HCT116 (cell line): Measurements from ENCODE around the gene DDX54. TPM values are rescaled to one million over a fixed set of nuclear protein-coding genes. Genes with fewer than 3 reads are reported as not detected.

Experiments used
- ATAC-seq: fragments of 200-7000 bp; cut with Tn5 transposase; 2 replicates; pipeline ENCODE4 v1.9.1; 2020; ENCODE audit warnings: mild to moderate bottlenecking, moderate library complexity
- BruUV-seq: library from RNA; stranded (reverse); fragments of 400-500 nt; replicated peaks from 2 replicates; lab custom pipeline; 2021; lab: Mats Ljungman, UMichigan
- CTCF ChIA-PET: fragments of 300-600 bp; sonication (Branson Sonifier 250); formaldehyde crosslinking; loops from one replicate; lab custom pipeline; 2021; ENCODE audit warnings: antibody characterized with exemption; lab: Charles Lee
- POLR2A ChIA-PET: fragments of 300-600, 350-600 bp; sonication (Branson Sonifier 250); formaldehyde crosslinking; loops from one replicate; lab custom pipeline; 2021; ENCODE audit warnings: antibody characterized with exemption; lab: Charles Lee
- RAD21 ChIA-PET, 2 experiments: fragments of 300-600 bp; sonication (Branson Sonifier 250); formaldehyde crosslinking; loops; one replicate each; lab custom pipeline; 2023; ENCODE audit warnings: low total read pairs in 2 of 2; ENCODE audit not compliant: uncharacterized antibody in 2 of 2, unreplicated experiment in 2 of 2, low non-redundant PET in 1 of 2; lab: Charles Lee
- DNase-seq: peaks from one replicate; pipeline ENCODE4 v3.0.0-alpha.2; 2010; ENCODE audit warnings: low read depth, low spot score
- H2AFZ ChIP-seq: fragments of 200-600 bp; shearing (Covaris generic), sonication (generic); 2 replicates; pipeline ENCODE4 v1.6.1; 2017; ENCODE audit warnings: low read depth, mixed run types, mixed read lengths, antibody characterized with exemption, low read length; ENCODE audit not compliant: poor library complexity, severe bottlenecking
- H3K27ac ChIP-seq: 2 replicates; pipeline ENCODE4 v1.5.1; 2012; ENCODE audit warnings: low read depth, low read length
- H3K27me3 ChIP-seq: fragments of 200-600 bp; sonication (generic); 2 replicates; pipeline ENCODE4 v1.6.1; 2016; ENCODE audit warnings: mixed run types, low read length, mixed read lengths; ENCODE audit not compliant: insufficient read depth
- H3K36me3 ChIP-seq, 2 experiments: fragments of 200-500 bp in 1 of 2; fragments of 200-600 bp in 1 of 2; sonication (Bioruptor generic) in 1 of 2; sonication (generic) in 1 of 2; 2 replicates each; pipeline versions ENCODE4 v1.5.1 to v1.6.1; 2014 to 2016; ENCODE audit warnings: low read length in 2 of 2, inconsistent platforms in 1 of 2, mixed read lengths in 1 of 2, mixed run types in 1 of 2; ENCODE audit not compliant: insufficient read depth in 2 of 2, control insufficient read depth in 1 of 2
- H3K4me1 ChIP-seq, 2 experiments: fragments of 200-600 bp in 1 of 2; sonication (generic) in 1 of 2; 2 replicates each; pipeline versions ENCODE4 v1.5.1 to v1.6.1; 2012 to 2017; ENCODE audit warnings: low read length in 2 of 2, inconsistent platforms in 1 of 2, mild to moderate bottlenecking in 1 of 2, mixed read lengths in 1 of 2, mixed run types in 1 of 2, moderate library complexity in 1 of 2; ENCODE audit not compliant: insufficient read depth in 2 of 2, control insufficient read depth in 1 of 2
- H3K4me2 ChIP-seq: fragments of 200-600 bp; sonication (generic); 2 replicates; pipeline ENCODE4 v1.6.1; 2017; ENCODE audit warnings: mixed run types, low read length, mixed read lengths
- H3K4me3 ChIP-seq, 2 experiments: fragments of 200-600 bp in 1 of 2; sonication (generic) in 1 of 2; replicated peaks in 1 of 2; 2 replicates each; pipeline ENCODE4 v1.5.1; 2011 to 2016; ENCODE audit warnings: low read length in 2 of 2, control low read depth in 1 of 2, low read depth in 1 of 2, mild to moderate bottlenecking in 1 of 2, mixed read lengths in 1 of 2, mixed run types in 1 of 2
- H3K79me2 ChIP-seq: fragments of 200-600 bp; sonication (generic); 2 replicates; pipeline ENCODE4 v1.6.1; 2017; ENCODE audit warnings: mild to moderate bottlenecking, mixed run types, low read length, moderate library complexity, mixed read lengths; ENCODE audit not compliant: insufficient read depth
- H3K9ac ChIP-seq: fragments of 200-600 bp; sonication (generic); 2 replicates; pipeline ENCODE4 v1.6.1; 2016; ENCODE audit warnings: low read length, mixed read lengths
- H3K9me2 ChIP-seq: fragments of 200-600 bp; sonication (generic), shearing (Covaris generic); 2 replicates; pipeline ENCODE4 v1.6.1; 2017; ENCODE audit warnings: mixed run types, mild to moderate bottlenecking, moderate library complexity; ENCODE audit not compliant: insufficient read depth
- H3K9me3 ChIP-seq, 2 experiments: fragments of 200-500 bp in 1 of 2; fragments of 200-600 bp in 1 of 2; sonication (Bioruptor generic) in 1 of 2; sonication (generic) in 1 of 2; 2 replicates each; pipeline ENCODE4 v1.6.1; 2014 to 2017; ENCODE audit warnings: low read length in 2 of 2, mixed read lengths in 2 of 2, inconsistent platforms in 1 of 2, low read depth in 1 of 2, mild to moderate bottlenecking in 1 of 2, mixed run types in 1 of 2, moderate library complexity in 1 of 2; ENCODE audit not compliant: control insufficient read depth in 1 of 2, insufficient read depth in 1 of 2
- H4K20me1 ChIP-seq: fragments of 200-600 bp; sonication (generic), shearing (Covaris generic); 2 replicates; pipeline ENCODE4 v1.6.1; 2017; ENCODE audit warnings: mixed run types, mild to moderate bottlenecking, moderate library complexity; ENCODE audit not compliant: insufficient read depth
- EGR1 ChIP-seq: IDR thresholded peaks from 2 replicates; pipeline ENCODE4 v1.6.1; 2012; ENCODE audit warnings: low read depth
- EZH2 ChIP-seq: fragments of 200-600 bp; sonication (generic); IDR thresholded peaks from 2 replicates; pipeline ENCODE4 v1.6.1; 2017; ENCODE audit warnings: antibody characterized with exemption, mixed run types
- EZH2phosphoT487 ChIP-seq: fragments of 200-600 bp; IDR thresholded peaks from 2 replicates; pipeline ENCODE4 v1.6.1; 2018; ENCODE audit warnings: antibody characterized with exemption, borderline replicate concordance
- RAD21 ChIP-seq: IDR thresholded peaks from 2 replicates; pipeline ENCODE4 v1.6.1; 2012; ENCODE audit warnings: low read depth, mild to moderate bottlenecking
- SRF ChIP-seq: IDR thresholded peaks from 2 replicates; pipeline ENCODE4 v1.6.1; 2012; ENCODE audit warnings: low read depth
- ZNF274 ChIP-seq: fragments of 200-500 bp; sonication (Bioruptor generic); IDR thresholded peaks from 2 replicates; pipeline ENCODE4 v1.6.1; 2014; ENCODE audit warnings: mild to moderate bottlenecking, low read depth, low read length, inconsistent platforms
- intact Hi-C: fragments of 100-400 bp; cut with micrococcal nuclease; formaldehyde crosslinking; loops from 2 replicates; pipeline ENCODE4 v1.10.0; 2022
- total RNA-seq: library from RNA; stranded (reverse); gene quantifications from one replicate; pipeline ENCODE4 v1.2.1, GENCODE V29; 2021; ENCODE audit not compliant: unreplicated experiment
- TF ChIP-seq, protein P1 (sequence below): IDR thresholded peaks from 2 replicates; pipeline ENCODE4 v1.6.1; 2012; ENCODE audit warnings: low read depth

Gene DDX54
- total RNA-seq, 1 experiment from 2014 or later, result 110 TPM

- ATAC-seq (no peak), DNase-seq (no peak)
- Histone ChIP-seq H3K4me2 (peak overlapping the region; percentile 27; the same call in 1 of the 2 replicates), H4K20me1 (no peaks in the 10 kb centered on the region), H3K9me3 (no peaks in the 10 kb centered on the region), H3K27me3 (no peaks in the 10 kb centered on the region), H3K9me2 (no peaks in the 10 kb centered on the region), H3K4me1 (peaks cover 44 to 63% of the 10 kb centered on the region in 2 experiments), H3K36me3 (peaks cover 6 to 24% of the 10 kb centered on the region in 2 experiments; a peak in 2 of 4 replicates), H2AFZ (no peak overlapping the region), H3K79me2 (peaks cover 19% of the 10 kb centered on the region), H3K4me3 (no peak overlapping the region), H3K27ac (peak overlapping the region; percentile 86; the same call in 1 of the 2 replicates), H3K9ac (peak overlapping the region; percentile 27; the same call in 1 of the 2 replicates)
- ChIA-PET RAD21 (no interaction called here), POLR2A (interaction anchor here (1.8 kb wide), 1 partner anchor 31 kb away, joined by 5 read pairs; the partner anchor contains the start of gene TPCN1), CTCF (no interaction called here)
- intact Hi-C loops, result loop anchor here (10.0 kb wide), 1 partner anchor 144 kb away; the partner anchor contains the start of gene SLC8B1
- no TSS peak for BruUV-seq
- no peak for TF ChIP-seq ZNF274
- TF ChIP-seq, protein P1, sequence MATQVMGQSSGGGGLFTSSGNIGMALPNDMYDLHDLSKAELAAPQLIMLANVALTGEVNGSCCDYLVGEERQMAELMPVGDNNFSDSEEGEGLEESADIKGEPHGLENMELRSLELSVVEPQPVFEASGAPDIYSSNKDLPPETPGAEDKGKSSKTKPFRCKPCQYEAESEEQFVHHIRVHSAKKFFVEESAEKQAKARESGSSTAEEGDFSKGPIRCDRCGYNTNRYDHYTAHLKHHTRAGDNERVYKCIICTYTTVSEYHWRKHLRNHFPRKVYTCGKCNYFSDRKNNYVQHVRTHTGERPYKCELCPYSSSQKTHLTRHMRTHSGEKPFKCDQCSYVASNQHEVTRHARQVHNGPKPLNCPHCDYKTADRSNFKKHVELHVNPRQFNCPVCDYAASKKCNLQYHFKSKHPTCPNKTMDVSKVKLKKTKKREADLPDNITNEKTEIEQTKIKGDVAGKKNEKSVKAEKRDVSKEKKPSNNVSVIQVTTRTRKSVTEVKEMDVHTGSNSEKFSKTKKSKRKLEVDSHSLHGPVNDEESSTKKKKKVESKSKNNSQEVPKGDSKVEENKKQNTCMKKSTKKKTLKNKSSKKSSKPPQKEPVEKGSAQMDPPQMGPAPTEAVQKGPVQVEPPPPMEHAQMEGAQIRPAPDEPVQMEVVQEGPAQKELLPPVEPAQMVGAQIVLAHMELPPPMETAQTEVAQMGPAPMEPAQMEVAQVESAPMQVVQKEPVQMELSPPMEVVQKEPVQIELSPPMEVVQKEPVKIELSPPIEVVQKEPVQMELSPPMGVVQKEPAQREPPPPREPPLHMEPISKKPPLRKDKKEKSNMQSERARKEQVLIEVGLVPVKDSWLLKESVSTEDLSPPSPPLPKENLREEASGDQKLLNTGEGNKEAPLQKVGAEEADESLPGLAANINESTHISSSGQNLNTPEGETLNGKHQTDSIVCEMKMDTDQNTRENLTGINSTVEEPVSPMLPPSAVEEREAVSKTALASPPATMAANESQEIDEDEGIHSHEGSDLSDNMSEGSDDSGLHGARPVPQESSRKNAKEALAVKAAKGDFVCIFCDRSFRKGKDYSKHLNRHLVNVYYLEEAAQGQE, result no peak
- TF ChIP-seq RAD21, result no peak
- no peak for TF ChIP-seq SRF
- TF ChIP-seq EGR1, result no peak
- TF ChIP-seq EZH2, result no peak
- TF ChIP-seq EZH2phosphoT487, result no peak
Measured at GRCh38 chr12:113191227-113191626, 5.9 kb upstream of the DDX54 start.
